IPS-NIHi7 (cell line): Measurements from ENCODE around the gene CRABP1.

ENCODE experiments used
- DNase-seq: peaks from one replicate; pipeline ENCODE4 v3.0.0; 2012; ENCODE audit warnings: mixed read lengths; ENCODE audit errors: extremely low spot score

Gene CRABP1

DNA sequence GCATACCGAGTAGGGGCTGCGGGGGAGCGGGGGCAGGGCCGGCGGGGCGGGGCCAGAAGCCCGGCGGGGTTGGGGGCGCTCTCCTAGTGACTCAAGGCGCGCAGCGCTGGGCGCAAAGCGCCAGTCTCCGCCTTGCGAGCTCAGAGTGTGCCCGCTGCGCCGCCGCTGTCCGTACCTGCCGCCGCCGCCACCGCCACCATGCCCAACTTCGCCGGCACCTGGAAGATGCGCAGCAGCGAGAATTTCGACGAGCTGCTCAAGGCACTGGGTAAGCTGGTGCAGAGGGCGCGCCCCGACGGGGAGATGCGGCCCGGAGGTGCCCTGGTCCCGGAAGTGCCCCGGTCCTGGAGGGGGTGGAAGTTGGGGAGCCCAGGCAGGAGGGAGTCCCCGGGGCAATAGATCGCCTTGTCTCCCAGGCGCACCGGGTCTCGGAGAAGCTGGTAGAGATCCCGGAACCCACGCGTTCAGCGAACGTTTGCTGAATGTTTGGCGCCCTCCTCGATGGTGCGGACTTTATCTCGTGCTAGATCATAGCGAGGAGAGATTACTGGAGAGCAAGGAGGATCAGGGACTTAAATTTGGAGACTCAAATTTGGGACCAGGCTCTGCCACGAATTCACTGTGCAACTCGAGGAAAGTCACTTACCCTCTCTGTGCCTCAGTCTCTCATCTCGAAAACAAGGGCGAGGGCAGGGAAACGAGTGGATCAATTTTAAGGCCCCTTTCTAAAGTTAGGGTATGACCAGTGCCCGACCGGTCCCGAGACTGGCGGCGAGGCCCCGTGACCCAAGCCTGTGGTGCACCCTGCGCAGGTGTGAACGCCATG, at the start of gene CRABP1:
CRABP1 (plus strand) TSS at position 123 of the 826 bp plus-strand sequence; CDS start at position 199, 76 bp downstream.
- peak; percentile 81 for DNase-seq

DNA sequence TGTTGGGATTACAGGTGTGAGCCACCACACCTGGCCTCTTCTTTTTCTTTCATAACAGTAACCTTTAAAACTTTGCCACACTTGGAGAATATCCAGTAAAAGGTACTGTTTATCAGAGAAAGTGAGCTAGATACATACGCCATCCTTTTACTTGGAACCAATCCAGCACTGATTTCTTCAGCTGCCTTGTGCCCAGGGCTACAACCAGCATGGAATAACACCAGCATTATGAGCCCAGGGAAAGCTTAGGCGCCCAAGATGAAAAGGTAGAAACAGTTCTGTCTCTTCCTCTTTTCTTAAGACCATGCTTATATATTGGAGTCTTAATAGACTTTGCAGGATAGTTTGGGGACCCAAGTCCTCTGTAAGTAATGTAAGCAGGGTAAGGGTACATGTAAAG, 49.1 kb upstream of the CRABP1 start:
- no peak for DNase-seq

DNA sequence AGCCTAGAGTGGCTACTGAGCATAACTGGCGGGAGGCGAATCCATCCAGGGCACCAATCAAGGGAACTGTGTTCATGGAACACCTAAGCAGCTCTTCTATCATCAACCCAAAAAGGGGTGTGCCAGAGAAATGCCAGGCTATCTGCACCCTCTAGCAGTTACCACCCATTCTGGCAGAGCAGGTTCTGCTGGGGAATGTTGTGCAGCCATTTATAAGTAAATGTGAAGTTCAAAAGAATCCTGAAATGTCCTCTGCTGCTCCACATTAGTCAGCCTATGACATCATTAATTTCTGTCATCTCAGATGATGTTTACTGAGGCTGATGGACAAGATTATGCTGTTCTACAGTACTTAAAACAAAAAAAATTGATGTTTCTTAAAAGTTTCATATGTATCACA, 48.5 kb upstream of the CRABP1 start:
- DNase-seq: no peak

DNA sequence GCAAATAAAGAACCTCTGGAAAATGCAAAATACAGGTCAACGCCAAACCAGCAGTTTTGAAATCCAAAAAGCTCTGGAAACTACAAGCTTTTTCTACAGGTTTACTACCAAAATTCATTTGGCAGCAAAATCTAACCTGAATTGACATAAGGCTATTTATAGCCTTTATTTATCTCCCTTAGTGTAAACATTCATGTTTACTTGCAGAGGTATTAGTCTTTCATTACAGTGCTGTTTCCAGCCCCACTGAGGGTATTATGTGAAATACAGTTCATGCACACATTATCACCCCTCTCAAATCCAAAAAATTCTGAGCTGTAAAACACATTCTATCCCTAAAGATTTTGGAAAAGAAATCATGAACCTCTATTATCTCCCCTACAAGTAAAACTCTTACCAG, 47.9 kb upstream of the CRABP1 start:
- DNase-seq: no peak

DNA sequence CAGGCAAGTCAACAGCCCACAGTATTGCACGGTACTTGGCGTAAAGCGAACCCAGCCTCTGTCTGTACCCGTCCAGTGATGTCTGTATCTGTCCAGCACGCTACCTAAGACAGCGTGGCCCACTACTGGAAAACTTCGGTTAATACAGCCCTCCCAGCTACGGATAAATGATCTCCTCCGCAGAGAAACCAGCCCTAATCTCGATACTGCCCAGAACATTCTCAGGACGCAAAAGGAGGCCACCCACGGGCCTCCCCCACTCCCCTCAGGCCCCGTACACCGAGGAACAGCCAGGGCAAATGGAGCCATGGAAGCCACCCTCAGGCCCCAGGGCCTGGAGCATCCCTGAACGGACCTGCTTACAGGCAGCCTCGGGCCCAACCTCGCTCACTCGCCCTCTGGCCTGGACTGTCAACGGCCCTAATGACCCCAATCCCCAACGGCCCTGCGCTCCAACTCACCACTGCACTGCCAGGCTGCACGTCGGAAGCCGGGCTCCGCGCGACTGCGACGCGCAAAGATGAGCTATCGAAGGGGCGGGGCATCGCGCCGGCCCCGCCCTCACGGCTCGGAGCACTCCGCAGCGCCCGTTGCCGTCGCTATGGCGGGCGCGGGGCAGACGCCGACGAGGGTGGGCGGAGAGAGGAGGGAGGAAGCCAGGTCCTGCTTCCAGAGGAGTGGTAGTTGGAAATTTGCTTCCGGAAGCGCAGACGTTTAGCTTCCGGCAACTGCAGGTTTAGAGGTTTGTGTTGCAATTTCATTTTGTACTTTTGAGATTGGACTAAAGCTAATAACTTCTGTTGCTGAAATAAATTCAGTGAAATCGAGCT, 40.8 kb upstream of the CRABP1 start, which contains the start of gene SKIC8:
SKIC8 (minus strand) TSS at position 509 of the 830 bp plus-strand sequence. CDS start 3,923 bp downstream, outside the sequence.
- peak; percentile 99 for DNase-seq

DNA sequence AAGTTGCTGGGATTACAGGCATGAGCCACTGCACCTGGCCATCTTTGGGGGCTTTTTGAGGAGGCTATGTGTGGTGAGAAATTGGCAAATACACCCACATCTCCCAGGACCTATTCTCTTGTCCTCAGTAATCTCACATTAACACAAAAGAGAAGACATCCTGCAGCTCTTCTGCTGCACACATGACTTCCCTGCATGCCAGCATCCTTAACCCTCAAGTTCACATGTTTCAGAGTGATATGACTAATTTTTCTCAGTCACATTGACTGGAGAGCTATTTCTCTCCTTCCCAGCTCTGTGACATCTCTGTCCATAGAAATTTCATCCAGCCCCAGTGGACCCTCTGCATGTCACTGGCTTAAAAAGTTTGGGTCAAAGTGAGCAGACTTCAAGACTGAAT, 38.8 kb upstream of the CRABP1 start:
- DNase-seq: no peak

DNA sequence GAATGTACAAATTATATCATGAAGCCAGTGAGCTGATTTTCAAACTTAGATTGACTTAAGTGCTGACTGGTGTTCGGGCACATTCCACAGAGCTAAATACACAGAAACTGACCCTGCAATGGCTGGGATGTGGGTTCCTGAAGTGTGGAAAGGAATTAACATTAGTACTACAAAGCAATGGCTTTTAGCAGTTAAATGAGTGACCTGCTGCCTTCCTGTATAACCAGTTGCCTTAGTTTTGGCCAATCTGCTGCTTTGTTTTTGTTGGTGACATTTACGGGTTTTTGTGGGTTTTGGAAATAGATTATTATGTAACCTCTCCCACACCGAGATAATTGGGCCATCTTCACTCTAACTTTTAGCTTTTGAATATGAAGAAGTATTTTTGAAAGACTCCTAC, 38.3 kb upstream of the CRABP1 start:
- DNase-seq: no peak

DNA sequence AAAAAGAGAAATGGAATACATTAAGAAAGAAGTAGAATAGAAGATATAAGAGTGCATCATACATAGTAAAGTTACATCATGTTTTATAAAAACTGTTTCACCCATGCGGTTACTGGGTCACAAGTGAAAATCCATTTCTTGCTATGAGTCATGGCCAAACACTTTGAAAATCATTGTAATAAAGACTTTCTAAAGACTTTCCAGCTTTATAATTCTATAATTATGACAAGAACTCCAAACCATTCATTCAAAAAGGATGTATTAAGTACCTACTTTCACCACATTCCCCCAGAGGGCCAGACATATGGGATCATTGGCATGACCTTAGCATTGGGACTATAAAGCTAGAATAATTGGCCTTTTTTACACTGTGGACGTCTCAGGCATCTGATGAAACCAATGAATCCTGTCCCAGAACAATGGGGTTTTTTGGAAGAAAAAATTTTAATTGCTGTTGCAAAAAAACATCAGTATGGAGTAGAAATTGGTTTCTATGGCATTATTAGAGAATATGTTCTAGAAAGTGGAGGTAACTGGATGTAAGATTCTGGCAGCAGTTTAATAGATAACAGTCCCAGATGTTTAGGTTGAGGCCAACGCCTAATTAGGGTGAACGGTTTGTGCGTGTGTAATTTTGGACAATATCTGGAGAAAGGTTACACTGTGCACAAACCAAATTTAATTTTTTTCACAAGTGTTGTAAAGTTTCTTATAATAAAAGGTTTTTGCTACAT, 37.4 kb upstream of the CRABP1 start:
- no peak for DNase-seq

DNA sequence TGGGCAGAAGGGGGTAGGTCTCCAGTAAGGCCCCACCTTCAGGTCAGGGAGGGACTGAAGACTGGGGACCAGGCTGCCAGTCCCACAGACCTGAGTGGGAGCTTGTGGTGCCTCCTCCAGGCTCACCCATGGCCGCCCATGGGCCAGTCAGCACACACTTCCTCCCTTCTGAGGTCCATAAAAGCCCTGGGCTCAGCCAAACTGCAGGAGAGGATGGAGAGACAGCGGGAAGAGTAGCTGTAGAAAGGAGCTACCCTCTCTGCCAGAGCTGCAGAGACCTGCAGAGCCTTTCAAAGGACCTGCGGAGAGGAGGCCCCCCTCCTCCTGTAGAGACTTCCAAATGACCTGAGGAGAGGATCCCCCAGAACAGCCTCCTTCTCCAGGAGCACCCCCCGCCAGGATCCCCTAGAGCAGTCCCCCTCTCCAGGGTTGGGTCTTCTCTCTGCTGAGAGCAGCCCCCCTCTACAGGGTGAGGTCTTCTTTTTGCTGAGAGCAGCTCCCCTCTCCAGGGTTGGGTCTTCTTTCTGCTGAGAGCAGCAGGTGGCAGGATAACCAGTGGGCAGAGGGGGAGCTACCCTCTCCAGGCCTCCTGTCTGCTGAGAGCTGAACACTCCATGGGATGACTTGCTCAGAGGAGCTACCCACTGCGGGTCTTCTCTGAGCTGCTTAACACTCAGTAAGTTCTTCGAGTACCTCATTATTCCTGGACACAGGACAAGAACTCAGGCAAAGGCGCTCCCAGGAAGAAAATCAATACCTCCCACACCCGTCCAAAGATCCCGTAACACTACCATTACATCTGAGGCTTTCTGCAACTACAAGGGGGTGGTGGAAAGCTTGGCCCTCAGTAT, 35.7 kb upstream of the CRABP1 start:
- DNase-seq: no peak

DNA sequence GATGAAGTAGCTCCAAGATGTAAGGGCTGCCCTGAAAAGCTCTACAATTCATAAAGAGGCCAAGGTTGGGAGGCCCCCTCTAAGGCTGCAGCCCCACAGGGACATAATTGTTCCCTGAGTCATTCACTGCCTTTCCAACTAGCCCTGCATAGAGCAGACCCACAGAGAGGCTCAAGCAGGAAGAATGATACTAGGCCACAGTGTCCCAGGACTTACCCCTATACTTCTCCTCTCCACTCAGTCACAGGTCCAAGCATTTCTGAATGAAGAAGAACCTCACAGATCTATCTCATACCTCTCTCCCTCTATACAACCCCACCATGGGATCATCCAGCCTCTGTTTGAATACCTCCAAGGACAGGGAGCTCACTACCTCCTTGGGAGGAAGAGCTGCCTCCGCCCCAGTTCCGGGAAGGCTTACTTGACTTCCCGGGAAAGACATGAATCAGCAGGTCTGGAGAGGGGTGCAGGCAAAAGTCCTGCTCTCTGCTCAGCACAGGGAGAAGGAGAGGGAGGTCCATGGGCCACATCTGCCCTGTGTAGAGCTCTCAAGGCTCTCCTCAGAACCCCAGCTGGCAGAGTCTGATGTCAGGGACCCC, 33.9 kb upstream of the CRABP1 start:
- DNase-seq: no peak

DNA sequence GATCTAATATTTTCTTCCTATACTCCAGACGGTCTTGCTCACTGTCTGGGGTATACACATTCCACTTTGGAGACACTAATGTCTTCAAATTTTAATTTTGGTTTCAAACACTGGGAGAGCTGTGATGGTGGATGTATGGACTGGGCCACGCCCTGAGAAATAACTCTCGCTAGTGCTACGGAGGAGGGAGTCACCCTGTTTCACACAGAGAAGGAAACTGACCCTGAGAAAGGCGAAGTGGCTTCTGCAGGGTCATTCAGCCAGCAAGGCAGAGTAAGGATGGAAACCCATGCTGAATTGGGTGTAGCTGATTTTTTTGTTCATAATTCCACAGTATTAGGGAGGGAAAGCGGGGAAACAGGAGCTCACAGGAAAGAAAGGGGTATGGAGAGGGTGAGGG, 32.2 kb upstream of the CRABP1 start:
- DNase-seq: no peak

DNA sequence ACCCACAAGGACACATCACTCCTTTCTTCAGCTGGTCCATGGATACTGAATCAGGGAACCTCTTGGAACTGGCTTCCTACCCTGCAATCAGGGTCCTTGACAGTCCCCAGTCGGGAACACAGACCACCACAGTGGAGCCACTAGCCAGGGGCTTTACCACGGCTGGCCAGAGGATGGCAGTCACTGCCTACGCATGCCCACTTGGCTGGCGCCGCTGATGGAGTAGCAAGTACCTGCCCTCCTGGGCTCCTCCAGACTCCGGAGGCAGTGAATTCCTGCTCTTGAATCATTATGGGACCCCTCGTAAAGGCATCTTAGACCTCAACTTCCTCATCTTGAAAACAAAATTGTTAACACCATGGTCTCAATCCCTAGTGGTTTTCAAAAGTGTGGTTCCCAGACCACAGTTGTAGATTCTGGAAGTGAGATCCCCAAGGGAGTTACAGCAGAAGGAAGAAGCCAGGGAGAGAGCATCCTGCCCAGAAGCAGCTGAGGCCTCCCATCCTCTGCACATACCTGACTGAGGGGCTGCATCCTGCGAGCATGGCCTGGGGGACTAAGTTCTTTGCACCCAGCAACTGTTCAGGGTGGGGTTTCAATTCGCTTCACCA, 31.6 kb upstream of the CRABP1 start:
- peak; percentile 92 for DNase-seq

DNA sequence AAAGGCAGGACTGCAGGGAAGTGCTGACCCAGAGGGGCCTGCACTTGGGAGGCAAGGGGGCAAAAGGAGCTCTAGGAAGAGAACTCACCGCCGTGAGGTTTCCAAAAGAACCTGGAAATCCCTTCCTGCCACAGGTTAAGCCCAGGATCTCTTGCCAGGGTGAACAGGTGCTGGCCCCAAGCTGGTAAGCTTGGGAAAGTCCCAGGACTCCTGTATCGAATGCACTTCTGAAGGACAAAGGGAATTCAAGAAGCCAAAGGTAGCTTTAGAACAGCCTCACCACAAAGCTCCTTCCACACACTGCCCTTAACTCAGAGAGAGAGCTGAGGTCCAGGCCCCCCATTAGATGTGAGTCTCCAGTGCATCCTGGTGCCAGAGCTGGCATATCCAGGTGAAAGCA, 28.9 kb upstream of the CRABP1 start:
- no peak for DNase-seq

DNA sequence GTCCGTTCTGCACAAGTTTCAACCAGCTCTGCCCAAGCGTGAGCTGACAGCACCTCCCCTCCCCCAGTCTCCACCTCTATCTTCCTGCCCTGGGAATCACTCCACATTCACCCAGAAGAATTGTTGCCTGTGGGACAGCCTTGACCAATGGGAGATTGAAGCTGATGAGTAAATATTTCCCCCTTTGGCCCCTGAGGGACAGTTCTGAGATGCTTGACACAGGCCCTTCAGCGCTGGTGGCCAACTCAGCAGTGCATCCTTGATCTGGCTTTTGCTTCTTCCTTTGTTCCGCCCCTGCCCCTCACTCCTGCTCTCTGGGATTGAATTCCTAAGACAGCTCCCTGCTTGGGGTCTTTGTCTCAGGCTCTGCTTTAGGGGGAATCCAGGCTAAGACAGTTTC, 27.6 kb upstream of the CRABP1 start:
- DNase-seq: no peak

DNA sequence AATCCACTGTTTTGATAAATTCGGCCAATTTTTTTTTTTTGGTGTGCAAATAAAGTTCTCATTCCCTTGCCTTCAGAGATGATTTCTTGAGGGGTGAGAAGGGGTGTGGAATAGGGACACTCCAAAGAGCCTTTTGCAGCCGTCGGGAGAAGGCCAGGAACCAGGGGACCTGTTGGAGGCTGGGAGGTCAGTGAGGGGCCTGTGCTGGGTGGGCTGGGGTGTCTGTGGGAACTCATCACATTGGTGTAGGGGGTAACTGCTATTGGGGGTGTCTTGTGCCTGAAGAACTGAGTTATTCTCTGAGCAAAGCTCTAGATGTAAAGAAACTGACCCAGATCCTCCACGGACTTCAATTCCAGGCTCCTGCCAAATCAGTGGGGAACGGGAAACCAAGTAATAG, 27.2 kb upstream of the CRABP1 start:
- no peak for DNase-seq

DNA sequence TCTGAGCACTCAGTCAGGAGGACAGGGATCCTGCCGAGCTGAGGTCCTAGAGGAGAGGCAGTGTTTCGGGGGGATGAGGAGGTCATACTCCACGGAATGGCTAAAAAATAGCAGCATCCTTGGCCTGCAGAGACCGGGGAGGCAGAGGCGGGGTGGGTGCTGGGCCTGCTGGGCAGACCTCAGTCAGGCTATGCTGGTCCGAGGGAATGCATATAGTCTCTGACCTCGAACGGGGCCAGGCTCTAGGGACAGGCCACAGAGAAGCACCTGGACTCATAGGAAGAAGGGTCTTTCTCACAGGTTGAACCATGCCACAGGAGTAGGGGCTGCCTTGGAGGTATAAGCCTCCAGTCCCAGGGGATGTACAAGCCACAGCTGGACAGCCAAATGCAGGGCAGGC, 26.8 kb upstream of the CRABP1 start:
- DNase-seq: no peak

DNA sequence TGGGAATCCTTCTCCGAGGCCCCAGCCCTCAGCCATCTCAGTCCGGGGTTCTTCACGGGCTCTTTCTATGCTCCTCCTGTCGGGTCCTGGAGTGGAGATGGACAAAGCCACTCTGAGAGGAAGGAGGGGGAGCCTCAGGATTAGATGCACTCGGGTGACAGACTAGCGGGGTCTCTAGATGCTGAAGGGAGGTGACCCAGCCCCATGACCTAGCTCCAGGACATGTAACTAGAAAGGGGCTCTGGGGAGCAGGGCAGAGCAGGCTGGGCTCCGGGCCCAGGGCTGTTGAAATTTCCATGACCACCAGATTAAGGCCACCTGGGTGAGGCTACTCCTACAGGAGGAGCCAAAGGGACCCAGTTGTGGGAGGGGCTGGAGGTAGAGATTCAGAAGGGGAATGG, 26.0 kb upstream of the CRABP1 start:
- DNase-seq: no peak

DNA sequence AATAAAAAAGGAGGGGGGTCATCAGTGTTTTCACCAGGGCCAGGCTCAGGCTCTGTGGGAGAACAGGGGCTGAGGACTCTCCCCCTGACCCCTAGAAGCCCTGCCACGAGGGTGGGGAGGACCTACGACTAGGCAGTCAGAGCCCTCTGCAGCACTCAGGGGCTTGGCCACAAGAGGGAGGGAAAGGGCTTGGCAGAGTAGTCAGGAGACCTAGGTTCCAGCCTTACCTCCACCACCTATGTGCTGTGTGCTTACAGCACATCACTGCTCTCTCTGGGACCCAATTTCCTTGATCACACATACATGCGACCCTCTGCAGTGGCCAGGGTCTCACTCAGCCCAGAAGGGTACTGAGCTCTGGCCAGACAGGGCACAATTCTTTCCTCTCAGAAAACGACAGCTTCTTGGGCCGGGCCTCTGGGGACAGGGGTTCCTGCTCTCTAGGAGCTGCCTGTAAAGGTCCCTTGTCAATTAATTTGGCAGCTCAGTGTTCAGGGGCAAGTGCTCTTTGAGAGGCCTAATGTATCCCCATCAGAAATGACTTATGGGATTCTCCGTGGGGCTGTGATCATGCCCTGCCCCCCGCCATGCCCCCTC, 24.4 kb upstream of the CRABP1 start:
- peak; percentile 81 for DNase-seq

DNA sequence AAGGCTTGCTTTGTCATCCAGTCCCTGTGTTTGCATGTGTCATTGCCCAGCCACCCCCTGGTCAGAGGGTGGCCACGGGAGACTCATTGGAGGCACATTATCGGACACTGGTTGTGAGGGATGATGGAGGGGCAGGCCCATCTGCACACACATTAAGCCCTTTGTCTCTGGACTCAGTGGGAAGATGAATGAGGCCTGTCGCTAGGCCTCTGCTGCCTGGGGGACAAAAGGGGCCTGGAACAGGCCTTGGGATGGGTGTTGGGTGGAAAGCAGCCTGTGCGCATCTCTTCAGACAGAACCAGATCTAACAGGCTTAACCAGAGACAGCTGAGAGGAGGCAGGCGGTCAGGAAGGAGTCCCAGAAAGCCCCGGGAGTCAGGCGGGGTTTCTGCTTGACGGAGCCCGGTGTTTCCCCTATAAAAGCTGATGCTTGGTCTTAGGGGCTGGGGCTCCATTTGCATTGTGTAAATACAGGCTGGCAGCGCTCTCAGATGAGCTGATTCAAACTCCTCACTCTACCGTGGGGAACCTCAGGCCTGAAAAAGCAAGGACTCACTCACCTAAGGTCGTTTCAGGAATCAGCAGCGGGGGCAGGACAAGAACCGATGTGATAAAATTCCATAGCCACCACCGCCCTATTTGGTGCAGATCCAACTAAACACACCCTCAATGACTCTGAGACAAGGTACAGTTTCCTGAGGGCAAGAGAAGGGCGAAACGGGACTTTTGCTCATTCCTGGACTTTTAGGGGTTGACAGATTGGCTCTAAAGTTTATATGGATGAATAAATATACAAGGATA, 23.7 kb upstream of the CRABP1 start:
- DNase-seq: peak; percentile 49
